A549 (cell line): ENCODE data around the gene SMOC1. TPM values are rescaled to one million over a fixed set of nuclear protein-coding genes. Genes with fewer than 3 reads are reported as not detected.

ENCODE experiments used
- ATAC-seq, 2 experiments: fragments of 200-7000 bp in 1 of 2; fragments of >200 bp in 1 of 2; cut with Nextera tagmentation in 1 of 2; cut with Tn5 transposase in 1 of 2; 3 replicates each; pipeline versions ENCODE4 v1.8.0 to v1.9.1; 2018 to 2020; ENCODE audit warnings: mild to moderate bottlenecking in 1 of 2, moderate library complexity in 1 of 2
- CTCF ChIA-PET: fragments of 300-600 bp; sonication (Branson Sonifier 250); formaldehyde crosslinking; extraction: SDS; loops from one replicate; lab custom pipeline; 2021; ENCODE audit warnings: antibody characterized with exemption, inconsistent platforms; lab: Yijun Ruan, JAX
- POLR2A ChIA-PET: fragments of 350-600 bp; formaldehyde crosslinking; extraction: SDS; loops from one replicate; lab custom pipeline; 2021; ENCODE audit warnings: antibody characterized with exemption, inconsistent platforms; lab: Yijun Ruan, JAX
- DNase-seq, 2 experiments: peaks; one replicate each; pipeline versions ENCODE4 v3.0.0 to v3.0.0-alpha.2; 2011 to 2016; ENCODE audit warnings: low read depth in 1 of 2, low spot score in 1 of 2
- FAIRE-seq: peaks from 2 replicates; lab custom pipeline; 2011; peaks lifted over from hg19 to GRCh38; lab: Jason Lieb, UNC
- H3K27ac ChIP-seq, 2 experiments: fragments of >200 bp; sonication (Bioruptor Twin); formaldehyde crosslinking; 3 replicates each; pipeline ENCODE4 v1.5.1; 2016 to 2017
- H3K4me1 ChIP-seq: fragments of >200 bp; sonication (Bioruptor Twin); formaldehyde crosslinking; 3 replicates; pipeline ENCODE4 v1.6.1; 2016
- H3K4me2 ChIP-seq: fragments of >200 bp; sonication (Bioruptor Twin); formaldehyde crosslinking; 3 replicates; pipeline ENCODE4 v1.6.1; 2016
- H3K4me3 ChIP-seq: fragments of >200 bp; sonication (Bioruptor Twin); formaldehyde crosslinking; 3 replicates; pipeline ENCODE4 v1.5.1; 2016
- H3K9me3 ChIP-seq: fragments of >200 bp; sonication (Bioruptor Twin); formaldehyde crosslinking; 3 replicates; pipeline ENCODE4 v1.6.1; 2016
- BHLHE40 ChIP-seq: IDR thresholded peaks from 2 replicates; pipeline ENCODE4 v1.6.1; 2012; ENCODE audit warnings: low read depth, low read length, inconsistent platforms
- CBX2 ChIP-seq: fragments of 200-600 bp; sonication (generic); IDR thresholded peaks from 2 replicates; pipeline ENCODE4 v1.6.1; 2016; ENCODE audit warnings: low read depth, mild to moderate bottlenecking, borderline replicate concordance
- CBX8 ChIP-seq: fragments of 200-600 bp; sonication (generic); IDR thresholded peaks from 2 replicates; pipeline ENCODE4 v1.6.1; 2016
- CEBPB ChIP-seq, 2 experiments: fragments of >200 bp in 1 of 2; sonication (Bioruptor Twin) in 1 of 2; formaldehyde crosslinking in 1 of 2; IDR thresholded peaks; 2 replicates each; pipeline ENCODE4 v1.6.1; 2012 to 2016
- CHD4 ChIP-seq: fragments of 200-600 bp; sonication (generic); IDR thresholded peaks from 2 replicates; pipeline ENCODE4 v1.6.1; 2016; ENCODE audit warnings: antibody characterized with exemption, mild to moderate bottlenecking, borderline replicate concordance
- EHF ChIP-seq: fragments of 250-450 bp; sonication (Bioruptor Pico); IDR thresholded peaks from 2 replicates; pipeline ENCODE4 v1.5.0; 2020; ENCODE audit warnings: mild to moderate bottlenecking
- EP300 ChIP-seq, 2 experiments: fragments of >200 bp; sonication (Bioruptor Twin); formaldehyde crosslinking; IDR thresholded peaks; 2 replicates in 1 of 2; 3 replicates in 1 of 2; pipeline ENCODE4 v1.6.1; 2016 to 2017
- FOSB ChIP-seq: fragments of 250-450 bp; sonication (Bioruptor Pico); IDR thresholded peaks from 2 replicates; pipeline ENCODE4 v1.5.0; 2020; ENCODE audit warnings: mild to moderate bottlenecking, moderate library complexity
- FOSL2 ChIP-seq, 2 experiments: fragments of 450-650 bp in 1 of 2; fragments of >200 bp in 1 of 2; sonication (Bioruptor Twin) in 1 of 2; formaldehyde crosslinking; IDR thresholded peaks; 2 replicates each; pipeline versions ENCODE4 v1.5.0 to v1.6.1; 2016 to 2020; ENCODE audit warnings: mild to moderate bottlenecking in 1 of 2, moderate library complexity in 1 of 2
- FOXS1 ChIP-seq: fragments of 250-450 bp; sonication (Bioruptor Pico); IDR thresholded peaks from 2 replicates; pipeline ENCODE4 v1.5.0; 2020; ENCODE audit warnings: mild to moderate bottlenecking, moderate library complexity
- HDAC2 ChIP-seq: fragments of 200-600 bp; sonication (generic); IDR thresholded peaks from 2 replicates; pipeline ENCODE4 v1.6.1; 2016
- HEYL ChIP-seq: fragments of 250-450 bp; sonication (Bioruptor Pico); IDR thresholded peaks from 2 replicates; pipeline ENCODE4 v1.8.0; 2021; ENCODE audit warnings: mild to moderate bottlenecking, moderate library complexity
- HOXB5 ChIP-seq: fragments of 250-450 bp; sonication (Bioruptor Pico); IDR thresholded peaks from 2 replicates; pipeline ENCODE4 v1.5.0; 2020; ENCODE audit warnings: mild to moderate bottlenecking, moderate library complexity
- JUN ChIP-seq, 2 experiments: fragments of >200 bp; sonication (Bioruptor Twin); formaldehyde crosslinking; IDR thresholded peaks; 2 replicates in 1 of 2; 3 replicates in 1 of 2; pipeline ENCODE4 v1.6.1; 2016 to 2017
- JUNB ChIP-seq: fragments of >200 bp; sonication (Bioruptor Twin); formaldehyde crosslinking; IDR thresholded peaks from 2 replicates; pipeline ENCODE4 v1.6.1; 2016
- MAFK ChIP-seq: fragments of 450-650 bp; IDR thresholded peaks from 2 replicates; pipeline ENCODE4 v1.6.1; 2014; ENCODE audit not compliant: partially characterized antibody
- MYC ChIP-seq: IDR thresholded peaks from 2 replicates; pipeline ENCODE4 v1.6.1; 2012; ENCODE audit warnings: mild to moderate bottlenecking, inconsistent platforms, low read length, improper control_type of control experiment, borderline replicate concordance
- NPAS2 ChIP-seq: fragments of 250-450 bp; sonication (Bioruptor Pico); IDR thresholded peaks from 2 replicates; pipeline ENCODE4 v1.8.0; 2022; ENCODE audit warnings: mild to moderate bottlenecking, moderate library complexity, borderline replicate concordance
- NR3C1 ChIP-seq: fragments of >200 bp; sonication (Bioruptor Twin); formaldehyde crosslinking; IDR thresholded peaks from 3 replicates; pipeline ENCODE4 v1.6.1; 2017
- POLR2AphosphoS2 ChIP-seq: conservative IDR thresholded peaks from 2 replicates; pipeline ENCODE4 v1.6.1; 2012; ENCODE audit warnings: low read length, improper control_type of control experiment, inconsistent platforms
- RAD21 ChIP-seq, 2 experiments: fragments of >200 bp in 1 of 2; sonication (Bioruptor Twin) in 1 of 2; formaldehyde crosslinking in 1 of 2; IDR thresholded peaks in 1 of 2; conservative IDR thresholded peaks in 1 of 2; 2 replicates in 1 of 2; 3 replicates in 1 of 2; pipeline ENCODE4 v1.6.1; 2012 to 2018; ENCODE audit warnings: inconsistent platforms in 1 of 2
- RARB ChIP-seq: fragments of 250-450 bp; sonication (Bioruptor Pico); IDR thresholded peaks from 2 replicates; pipeline ENCODE4 v1.8.0; 2021; ENCODE audit warnings: mild to moderate bottlenecking, moderate library complexity
- RCOR1 ChIP-seq: fragments of 150-350 bp; IDR thresholded peaks from 2 replicates; pipeline ENCODE4 v1.6.1; 2014; ENCODE audit warnings: antibody characterized with exemption, low read length, low read depth
- RNF2 ChIP-seq: fragments of 200-600 bp; sonication (generic); IDR thresholded peaks from 2 replicates; pipeline ENCODE4 v1.6.1; 2016; ENCODE audit warnings: low read depth, mild to moderate bottlenecking, antibody characterized with exemption, moderate library complexity, borderline replicate concordance
- SREBF2 ChIP-seq: fragments of 450-650 bp; IDR thresholded peaks from 2 replicates; pipeline ENCODE4 v1.6.1; 2014; ENCODE audit warnings: mild to moderate bottlenecking, moderate library complexity
- TP53 ChIP-seq: fragments of 250-450 bp; sonication (Bioruptor Pico); IDR thresholded peaks from 2 replicates; pipeline ENCODE4 v1.5.0; 2021; ENCODE audit warnings: mild to moderate bottlenecking, moderate library complexity
- ZC3H11A ChIP-seq: fragments of 450-650 bp; IDR thresholded peaks from 2 replicates; pipeline ENCODE4 v1.6.1; 2014; ENCODE audit warnings: antibody characterized with exemption, mild to moderate bottlenecking
- ZSCAN20 ChIP-seq: fragments of 250-450 bp; sonication (Bioruptor Pico); IDR thresholded peaks from 2 replicates; pipeline ENCODE4 v1.8.0; 2022; ENCODE audit warnings: mild to moderate bottlenecking, moderate library complexity
- WGBS: methylation state at CpG from one replicate; pipeline ENCODE4 v1.1.6; 2017; ENCODE audit errors: missing lambda C conversion rate; 5-methylcytosine and 5-hydroxymethylcytosine counted together
- polyA plus RNA-seq, 4 experiments: library from polyadenylated mRNA; depleted of rRNA in 3 of 4; stranded (reverse); fragments of >200 nt; fragmentation: RNase III in 1 of 4; extraction: RNeasy Plus Mini Kit Qiagen cat#74134 plus additional on column Dnase treatment in 1 of 4; gene quantifications; 2 replicates in 3 of 4; 3 replicates in 1 of 4; pipeline ENCODE4 v1.2.3, GENCODE V29; 2011 to 2017
- TF ChIP-seq, protein P1 (sequence below): IDR thresholded peaks from 2 replicates; pipeline ENCODE4 v1.6.1; 2012
- TF ChIP-seq, protein P2 (sequence below): fragments of >200 bp; sonication (Bioruptor Twin); formaldehyde crosslinking; IDR thresholded peaks from 3 replicates; pipeline ENCODE4 v1.6.1; 2016
- TF ChIP-seq, protein P3 (sequence below): IDR thresholded peaks from 2 replicates; pipeline ENCODE4 v1.6.1; 2012
- TF ChIP-seq, protein P4 (sequence below): fragments of 250-450 bp; sonication (Bioruptor Pico); IDR thresholded peaks from 2 replicates; pipeline ENCODE4 v1.5.0; 2021; ENCODE audit warnings: mild to moderate bottlenecking, moderate library complexity, borderline replicate concordance
- TF ChIP-seq, protein P5 (sequence below): fragments of 450-650 bp; IDR thresholded peaks from 2 replicates; pipeline ENCODE4 v1.6.1; 2014; ENCODE audit warnings: antibody characterized with exemption

Gene SMOC1
- polyA plus RNA-seq, 2 of the 4 experiments (the other 2 are of a cell fraction), result 12.2 to 18.4 TPM

DNA sequence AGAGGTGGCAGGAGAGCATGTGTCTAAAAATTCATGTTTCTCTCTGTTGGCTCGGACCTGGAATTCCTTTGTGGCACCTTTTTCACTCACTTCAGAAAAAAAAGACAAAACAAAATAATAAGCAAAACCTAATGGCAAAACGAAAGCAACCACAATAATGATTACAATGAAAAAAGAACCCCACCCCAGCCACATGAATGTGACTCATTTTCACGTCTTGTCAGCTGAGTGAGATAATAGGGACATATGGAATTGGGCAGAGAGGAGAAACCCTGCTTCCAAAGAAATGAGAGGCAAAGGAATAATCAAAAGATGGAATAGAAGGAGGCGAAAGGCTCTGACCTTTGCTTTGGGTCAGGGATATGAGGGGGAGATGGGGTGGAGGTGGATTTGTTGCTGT lies 166.1 kb downstream of the SMOC1 start:
- Histone ChIP-seq H3K9me3 (no peaks in the 10 kb centered on the region), H3K27ac (peak overlapping the region; percentile 89 to 90; a peak in 5 of 6 replicates), H3K4me3 (no peak overlapping the region), H3K4me2 (no peak overlapping the region), H3K4me1 (peaks cover 39% of the 10 kb centered on the region)
- ATAC-seq (no peak), FAIRE-seq (no peak), DNase-seq (no peak)
- 60% methylated on average over 4 of the region's 4 CpGs for WGBS
- no peak for TF ChIP-seq ZSCAN20 (CRISPR knock-in tag)
- TF ChIP-seq, protein P1, sequence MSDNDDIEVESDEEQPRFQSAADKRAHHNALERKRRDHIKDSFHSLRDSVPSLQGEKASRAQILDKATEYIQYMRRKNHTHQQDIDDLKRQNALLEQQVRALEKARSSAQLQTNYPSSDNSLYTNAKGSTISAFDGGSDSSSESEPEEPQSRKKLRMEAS, result no peak
- no peak for TF ChIP-seq RAD21 (conservative IDR thresholded peaks at IDR 0.05 in 1 of 2, IDR thresholded peaks at IDR 0.05 in 1 of 2)
- no peak for TF ChIP-seq EP300 (IDR thresholded peaks at IDR 0.05)
- TF ChIP-seq EHF, result no peak
- no peak for TF ChIP-seq HOXB5 (CRISPR knock-in tag)
- no peak for TF ChIP-seq RNF2
- no peak for TF ChIP-seq TP53 (CRISPR knock-in tag)
- TF ChIP-seq ZC3H11A, result no peak
- CTCF ChIA-PET, result interaction anchor here (0.6 to 6.5 kb wide), 22 partner anchors 9 to 773 kb away, joined by 3 to 101 read pairs (median 8); no protein-coding TSS in a partner anchor
- POLR2A ChIA-PET, result no interaction called here

DNA sequence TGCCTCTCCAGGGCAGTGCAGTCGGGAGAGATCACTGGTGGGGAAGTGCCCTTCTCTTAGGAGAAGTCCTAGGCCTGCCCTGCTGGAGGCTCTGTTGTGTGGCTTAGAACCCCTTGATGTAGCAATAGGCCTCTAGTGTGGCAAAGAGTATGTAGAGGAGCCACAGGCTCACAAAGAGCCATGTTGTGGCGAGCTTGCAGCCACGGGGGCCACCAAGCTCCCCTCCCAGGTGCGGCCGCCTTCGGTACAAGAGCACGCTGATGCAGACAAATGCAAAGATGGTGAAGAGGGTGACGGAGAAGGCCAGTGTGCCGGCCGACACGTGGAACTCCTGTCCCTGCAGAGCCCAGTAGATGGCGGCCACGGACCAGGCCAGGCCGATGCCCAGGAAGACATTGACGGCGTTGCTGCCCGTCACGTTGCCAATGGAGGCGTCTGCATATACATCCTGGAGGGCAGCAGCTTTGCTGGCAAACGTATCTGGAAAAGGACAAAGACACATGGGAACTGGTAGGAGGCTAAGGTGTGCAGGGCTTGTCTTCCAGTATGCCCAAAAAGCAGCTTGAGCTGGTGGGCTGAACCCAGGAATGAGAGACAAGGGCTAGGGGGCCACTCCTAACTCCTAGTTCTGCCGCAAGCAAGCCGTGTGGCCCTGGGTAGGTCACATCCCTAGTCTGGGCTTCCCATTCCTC lies 166.8 kb downstream of the SMOC1 start:
- peak overlapping the region; percentile 89 to 90 for H3K27ac ChIP-seq
- H3K4me3 ChIP-seq, result no peak overlapping the region
- DNase-seq (peak; percentile 71 to 82), ATAC-seq (peak; percentile 87 to 95), FAIRE-seq (peak; percentile 76)
- peaks cover 39% of the 10 kb centered on the region for H3K4me1 ChIP-seq
- H3K9me3 ChIP-seq, result no peaks in the 10 kb centered on the region
- 31% methylated on average over 22 of the region's 22 CpGs for WGBS
- POLR2A ChIA-PET, result no interaction called here
- peak overlapping the region; percentile 33 for H3K4me2 ChIP-seq
- CTCF ChIA-PET, result interaction anchor here (0.6 to 6.5 kb wide), 31 partner anchors 10 to 772 kb away, joined by 3 to 101 read pairs (median 4); partner anchors contain the start of gene SMOC1
- no peak for TF ChIP-seq POLR2AphosphoS2
- TF ChIP-seq CEBPB (IDR thresholded peaks at IDR 0.05), result no peak
- no peak for TF ChIP-seq NR3C1
- no peak for TF ChIP-seq FOSB (CRISPR knock-in tag)
- TF ChIP-seq HEYL (CRISPR knock-in tag), result no peak
- no peak for TF ChIP-seq RARB
- no peak for TF ChIP-seq CHD4
- TF ChIP-seq BHLHE40, result no peak
- TF ChIP-seq MYC, result peak; percentile 91
- TF ChIP-seq CBX8, result no peak
- peak; percentile 90 for TF ChIP-seq RAD21 (conservative IDR thresholded peaks at IDR 0.05 in 1 of 2, IDR thresholded peaks at IDR 0.05 in 1 of 2)
- no peak for TF ChIP-seq SREBF2
- no peak for TF ChIP-seq JUNB
- no peak for TF ChIP-seq TP53 (CRISPR knock-in tag)
- no peak for TF ChIP-seq CBX2
- TF ChIP-seq FOXS1 (CRISPR knock-in tag), result no peak
- TF ChIP-seq, protein P2, sequence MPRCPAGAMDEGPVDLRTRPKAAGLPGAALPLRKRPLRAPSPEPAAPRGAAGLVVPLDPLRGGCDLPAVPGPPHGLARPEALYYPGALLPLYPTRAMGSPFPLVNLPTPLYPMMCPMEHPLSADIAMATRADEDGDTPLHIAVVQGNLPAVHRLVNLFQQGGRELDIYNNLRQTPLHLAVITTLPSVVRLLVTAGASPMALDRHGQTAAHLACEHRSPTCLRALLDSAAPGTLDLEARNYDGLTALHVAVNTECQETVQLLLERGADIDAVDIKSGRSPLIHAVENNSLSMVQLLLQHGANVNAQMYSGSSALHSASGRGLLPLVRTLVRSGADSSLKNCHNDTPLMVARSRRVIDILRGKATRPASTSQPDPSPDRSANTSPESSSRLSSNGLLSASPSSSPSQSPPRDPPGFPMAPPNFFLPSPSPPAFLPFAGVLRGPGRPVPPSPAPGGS, result no peak
- TF ChIP-seq HOXB5 (CRISPR knock-in tag), result no peak
- no peak for TF ChIP-seq HDAC2
- TF ChIP-seq JUN (IDR thresholded peaks at IDR 0.05), result no peak
- TF ChIP-seq, protein P3, sequence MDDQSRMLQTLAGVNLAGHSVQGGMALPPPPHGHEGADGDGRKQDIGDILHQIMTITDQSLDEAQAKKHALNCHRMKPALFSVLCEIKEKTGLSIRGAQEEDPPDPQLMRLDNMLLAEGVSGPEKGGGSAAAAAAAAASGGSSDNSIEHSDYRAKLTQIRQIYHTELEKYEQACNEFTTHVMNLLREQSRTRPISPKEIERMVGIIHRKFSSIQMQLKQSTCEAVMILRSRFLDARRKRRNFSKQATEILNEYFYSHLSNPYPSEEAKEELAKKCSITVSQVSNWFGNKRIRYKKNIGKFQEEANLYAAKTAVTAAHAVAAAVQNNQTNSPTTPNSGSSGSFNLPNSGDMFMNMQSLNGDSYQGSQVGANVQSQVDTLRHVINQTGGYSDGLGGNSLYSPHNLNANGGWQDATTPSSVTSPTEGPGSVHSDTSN, result no peak
- TF ChIP-seq, protein P4, sequence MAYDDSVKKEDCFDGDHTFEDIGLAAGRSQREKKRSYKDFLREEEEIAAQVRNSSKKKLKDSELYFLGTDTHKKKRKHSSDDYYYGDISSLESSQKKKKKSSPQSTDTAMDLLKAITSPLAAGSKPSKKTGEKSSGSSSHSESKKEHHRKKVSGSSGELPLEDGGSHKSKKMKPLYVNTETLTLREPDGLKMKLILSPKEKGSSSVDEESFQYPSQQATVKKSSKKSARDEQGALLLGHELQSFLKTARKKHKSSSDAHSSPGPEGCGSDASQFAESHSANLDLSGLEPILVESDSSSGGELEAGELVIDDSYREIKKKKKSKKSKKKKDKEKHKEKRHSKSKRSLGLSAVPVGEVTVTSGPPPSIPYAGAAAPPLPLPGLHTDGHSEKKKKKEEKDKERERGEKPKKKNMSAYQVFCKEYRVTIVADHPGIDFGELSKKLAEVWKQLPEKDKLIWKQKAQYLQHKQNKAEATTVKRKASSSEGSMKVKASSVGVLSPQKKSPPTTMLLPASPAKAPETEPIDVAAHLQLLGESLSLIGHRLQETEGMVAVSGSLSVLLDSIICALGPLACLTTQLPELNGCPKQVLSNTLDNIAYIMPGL, result no peak
- TF ChIP-seq, protein P5, sequence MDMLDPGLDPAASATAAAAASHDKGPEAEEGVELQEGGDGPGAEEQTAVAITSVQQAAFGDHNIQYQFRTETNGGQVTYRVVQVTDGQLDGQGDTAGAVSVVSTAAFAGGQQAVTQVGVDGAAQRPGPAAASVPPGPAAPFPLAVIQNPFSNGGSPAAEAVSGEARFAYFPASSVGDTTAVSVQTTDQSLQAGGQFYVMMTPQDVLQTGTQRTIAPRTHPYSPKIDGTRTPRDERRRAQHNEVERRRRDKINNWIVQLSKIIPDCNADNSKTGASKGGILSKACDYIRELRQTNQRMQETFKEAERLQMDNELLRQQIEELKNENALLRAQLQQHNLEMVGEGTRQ, result no peak
- TF ChIP-seq RCOR1, result no peak
- TF ChIP-seq MAFK, result no peak
- TF ChIP-seq FOSL2 (IDR thresholded peaks at IDR 0.05), result no peak
- no peak for TF ChIP-seq FOSL2 (CRISPR knock-in tag; IDR thresholded peaks at IDR 0.05)
- TF ChIP-seq NPAS2 (CRISPR knock-in tag), result peak; percentile 71
- no peak for TF ChIP-seq EHF
